HCT116 (cell line): Measurements from ENCODE around the gene GGT6.
A peak's percentile ranks its signal among the peaks of the same experiment; 100 is the strongest.

Source experiments
- POLR2A ChIP-seq: IDR thresholded peaks from 2 replicates; pipeline ENCODE4 v1.7.0; 2011; ENCODE audit warnings: borderline replicate concordance; ENCODE audit not compliant: insufficient read depth, insufficient read length; ENCODE audit errors: extremely low read depth
- TF ChIP-seq, protein P1 (sequence below), 3 experiments: fragments of 200-600 bp in 1 of 3; sonication (generic) in 1 of 3; IDR thresholded peaks in 2 of 3; conservative IDR thresholded peaks in 1 of 3; 2 replicates each; pipeline ENCODE4 v1.5.1; 2012 to 2017; ENCODE audit warnings: low read depth in 2 of 3, low read length in 2 of 3, antibody characterized with exemption in 1 of 3, borderline replicate concordance in 1 of 3, control low read depth in 1 of 3, mild to moderate bottlenecking in 1 of 3, mixed read lengths in 1 of 3, mixed run types in 1 of 3, moderate library complexity in 1 of 3; ENCODE audit not compliant: insufficient read depth in 1 of 3

DNA sequence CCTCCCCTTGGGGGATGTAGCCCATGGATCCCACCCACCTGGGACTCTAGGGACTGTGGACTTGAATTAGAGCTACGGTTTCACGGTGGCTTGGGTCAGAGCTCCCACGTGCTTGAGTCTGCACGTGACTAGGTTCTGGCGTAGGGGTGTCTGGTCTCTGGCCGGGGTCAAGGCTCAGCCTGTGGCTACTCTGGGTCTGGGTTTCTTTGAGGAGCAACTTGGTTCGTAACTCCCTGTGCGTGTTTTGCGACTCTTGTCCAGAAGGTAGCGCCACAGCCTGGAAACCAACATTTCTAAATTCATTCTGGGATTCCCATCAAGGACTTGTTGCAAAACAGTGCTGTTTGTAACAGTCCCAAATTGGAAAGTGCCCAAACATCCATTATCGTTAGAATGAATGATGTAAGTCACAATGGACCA lies 470 bp upstream of the GGT6 start:
- TF ChIP-seq, protein P1, sequence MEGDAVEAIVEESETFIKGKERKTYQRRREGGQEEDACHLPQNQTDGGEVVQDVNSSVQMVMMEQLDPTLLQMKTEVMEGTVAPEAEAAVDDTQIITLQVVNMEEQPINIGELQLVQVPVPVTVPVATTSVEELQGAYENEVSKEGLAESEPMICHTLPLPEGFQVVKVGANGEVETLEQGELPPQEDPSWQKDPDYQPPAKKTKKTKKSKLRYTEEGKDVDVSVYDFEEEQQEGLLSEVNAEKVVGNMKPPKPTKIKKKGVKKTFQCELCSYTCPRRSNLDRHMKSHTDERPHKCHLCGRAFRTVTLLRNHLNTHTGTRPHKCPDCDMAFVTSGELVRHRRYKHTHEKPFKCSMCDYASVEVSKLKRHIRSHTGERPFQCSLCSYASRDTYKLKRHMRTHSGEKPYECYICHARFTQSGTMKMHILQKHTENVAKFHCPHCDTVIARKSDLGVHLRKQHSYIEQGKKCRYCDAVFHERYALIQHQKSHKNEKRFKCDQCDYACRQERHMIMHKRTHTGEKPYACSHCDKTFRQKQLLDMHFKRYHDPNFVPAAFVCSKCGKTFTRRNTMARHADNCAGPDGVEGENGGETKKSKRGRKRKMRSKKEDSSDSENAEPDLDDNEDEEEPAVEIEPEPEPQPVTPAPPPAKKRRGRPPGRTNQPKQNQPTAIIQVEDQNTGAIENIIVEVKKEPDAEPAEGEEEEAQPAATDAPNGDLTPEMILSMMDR (IDR thresholded peaks at IDR 0.05 in 2 of 3, conservative IDR thresholded peaks at IDR 0.05 in 1 of 3; ENCODE audit: borderline replicate concordance in 1 of 3, insufficient read depth in 1 of 3, low read depth in 2 of 3, low read length in 2 of 3): peak; percentile 18 to 41 (median 19); a peak in 3 of 6 replicates
- no peak for TF ChIP-seq POLR2A
